Measurements from ENCODE around the gene WWC2.

DNA sequence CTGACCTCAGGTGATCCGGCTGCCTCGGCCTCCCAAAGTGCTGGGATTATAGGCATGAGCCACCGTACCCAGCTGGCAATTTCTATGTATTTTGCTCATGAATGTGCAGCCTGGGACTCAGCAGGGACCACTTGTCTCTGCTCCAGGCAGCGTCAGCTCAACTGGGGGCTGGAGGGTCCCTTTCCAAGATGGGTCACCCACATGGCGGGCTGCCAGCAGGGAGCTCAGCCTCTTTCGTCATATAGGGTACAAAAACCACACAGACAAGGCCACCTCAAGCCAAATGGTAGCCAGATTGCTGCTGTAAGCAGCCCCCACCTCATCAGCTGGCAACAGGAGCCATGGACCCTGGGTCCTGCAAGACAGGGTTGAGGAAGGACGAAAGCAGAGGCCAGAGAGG is 225.6 kb downstream of the WWC2 start:
- TF ChIP-seq, protein P1, sequence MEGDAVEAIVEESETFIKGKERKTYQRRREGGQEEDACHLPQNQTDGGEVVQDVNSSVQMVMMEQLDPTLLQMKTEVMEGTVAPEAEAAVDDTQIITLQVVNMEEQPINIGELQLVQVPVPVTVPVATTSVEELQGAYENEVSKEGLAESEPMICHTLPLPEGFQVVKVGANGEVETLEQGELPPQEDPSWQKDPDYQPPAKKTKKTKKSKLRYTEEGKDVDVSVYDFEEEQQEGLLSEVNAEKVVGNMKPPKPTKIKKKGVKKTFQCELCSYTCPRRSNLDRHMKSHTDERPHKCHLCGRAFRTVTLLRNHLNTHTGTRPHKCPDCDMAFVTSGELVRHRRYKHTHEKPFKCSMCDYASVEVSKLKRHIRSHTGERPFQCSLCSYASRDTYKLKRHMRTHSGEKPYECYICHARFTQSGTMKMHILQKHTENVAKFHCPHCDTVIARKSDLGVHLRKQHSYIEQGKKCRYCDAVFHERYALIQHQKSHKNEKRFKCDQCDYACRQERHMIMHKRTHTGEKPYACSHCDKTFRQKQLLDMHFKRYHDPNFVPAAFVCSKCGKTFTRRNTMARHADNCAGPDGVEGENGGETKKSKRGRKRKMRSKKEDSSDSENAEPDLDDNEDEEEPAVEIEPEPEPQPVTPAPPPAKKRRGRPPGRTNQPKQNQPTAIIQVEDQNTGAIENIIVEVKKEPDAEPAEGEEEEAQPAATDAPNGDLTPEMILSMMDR (conservative IDR thresholded peaks at IDR 0.05; ENCODE audit: low read depth, low read length), result no peak
- TF ChIP-seq EZH2 (IDR thresholded peaks at IDR 0.05; ENCODE audit: borderline replicate concordance, low read depth, low read length, poor library complexity, severe bottlenecking), result no peak
